ENCODE measurements around the gene CCR1.
"Not testable (repeated sequence)": the region's sequence is repeated elsewhere in the genome, so short reads cannot be mapped to it uniquely, and the experiment has no call there.

Gene CCR1

GRCh38 chr3:46214751-46215352 lies 6.7 kb upstream of the CCR1 start:
- no peak for DNase-seq (ENCODE audit: insufficient read length, low spot score)
- TF ChIP-seq PAX5 (IDR thresholded peaks at IDR 0.05; ENCODE audit: insufficient read depth, low read length, severe bottlenecking) (no peak), POLR2AphosphoS5 (IDR thresholded peaks at IDR 0.05; ENCODE audit: low read depth, low read length) (no peak), POU2F2 (IDR thresholded peaks at IDR 0.05; ENCODE audit: low read depth, low read length) (no peak), TAF1 (IDR thresholded peaks at IDR 0.05; ENCODE audit: low read depth, low read length) (no peak), POLR2A (IDR thresholded peaks at IDR 0.05; ENCODE audit: low read depth, low read length) (no peak), SPI1 (IDR thresholded peaks at IDR 0.05; ENCODE audit: low read depth, low read length) (no peak)

GRCh38 chr3:46213201-46213600 lies 5.1 kb upstream of the CCR1 start:
- TF ChIP-seq SPI1 (IDR thresholded peaks at IDR 0.05; ENCODE audit: low read depth, low read length) (no peak), POLR2A (IDR thresholded peaks at IDR 0.05; ENCODE audit: low read depth, low read length) (no peak)
- DNase-seq (ENCODE audit: insufficient read length, low spot score), result no peak
- no peak for FAIRE-seq

More at GRCh38 chr3:46214751-46215352, 6.7 kb upstream of the CCR1 start:
- peak; percentile 92 for FAIRE-seq

- no peak for TF ChIP-seq POLR2A (IDR thresholded peaks at IDR 0.05; ENCODE audit: low read depth, low read length)
- TF ChIP-seq TAF1 (IDR thresholded peaks at IDR 0.05; ENCODE audit: low read depth, low read length), result no peak
- no peak for TF ChIP-seq POLR2AphosphoS5 (IDR thresholded peaks at IDR 0.05; ENCODE audit: low read depth, low read length)
- FAIRE-seq (peak; percentile 33), DNase-seq (ENCODE audit: insufficient read length, low spot score) (no peak)
Observed at GRCh38 chr3:46212101-46212500, 4.0 kb upstream of the CCR1 start.

GRCh38 chr3:46209746-46210470 lies 1.8 kb upstream of the CCR1 start:
- FAIRE-seq, result no peak
- no peak for TF ChIP-seq PAX5 (IDR thresholded peaks at IDR 0.05; ENCODE audit: insufficient read depth, low read length, severe bottlenecking)
- TF ChIP-seq SPI1 (IDR thresholded peaks at IDR 0.05; ENCODE audit: low read depth, low read length), result peak; percentile 22; the same call in 1 of the 2 replicates
- TF ChIP-seq POU2F2 (IDR thresholded peaks at IDR 0.05; ENCODE audit: low read depth, low read length), result no peak
- TF ChIP-seq POLR2AphosphoS5 (IDR thresholded peaks at IDR 0.05; ENCODE audit: low read depth, low read length), result no peak
- no peak for DNase-seq (ENCODE audit: insufficient read length, low spot score)

GRCh38 chr3:46209053-46209452 lies 940 bp upstream of the CCR1 start:
- no peak for DNase-seq (ENCODE audit: insufficient read length, low spot score)
- TF ChIP-seq SPI1 (IDR thresholded peaks at IDR 0.05; ENCODE audit: low read depth, low read length), result no peak
- no peak for TF ChIP-seq POLR2A (IDR thresholded peaks at IDR 0.05; ENCODE audit: low read depth, low read length)
- no peak for TF ChIP-seq PAX5 (IDR thresholded peaks at IDR 0.05; ENCODE audit: insufficient read depth, low read length, severe bottlenecking)
- TF ChIP-seq POLR2AphosphoS5 (IDR thresholded peaks at IDR 0.05; ENCODE audit: low read depth, low read length), result no peak
- TF ChIP-seq TAF1 (IDR thresholded peaks at IDR 0.05; ENCODE audit: low read depth, low read length), result no peak
- TF ChIP-seq POU2F2 (IDR thresholded peaks at IDR 0.05; ENCODE audit: low read depth, low read length), result no peak
- peak; percentile 87 for FAIRE-seq

GRCh38 chr3:46207514-46207913 lies 599 bp downstream of the CCR1 start:
- not testable (repeated sequence) for FAIRE-seq; DNase-seq (ENCODE audit: insufficient read length, low spot score)

- peak; percentile 82 for FAIRE-seq
- TF ChIP-seq SPI1 (IDR thresholded peaks at IDR 0.05; ENCODE audit: low read depth, low read length), result no peak
- TF ChIP-seq PAX5 (IDR thresholded peaks at IDR 0.05; ENCODE audit: insufficient read depth, low read length, severe bottlenecking), result no peak
- DNase-seq (ENCODE audit: insufficient read length, low spot score), result no peak
Observed at GRCh38 chr3:46206282-46207015, 1.7 kb downstream of the CCR1 start.

GRCh38 chr3:46205286-46205960 lies 2.7 kb downstream of the CCR1 start:
- FAIRE-seq (peak; percentile 35), DNase-seq (ENCODE audit: insufficient read length, low spot score) (no peak)
- TF ChIP-seq POLR2A (IDR thresholded peaks at IDR 0.05; ENCODE audit: low read depth, low read length), result no peak
- TF ChIP-seq SPI1 (IDR thresholded peaks at IDR 0.05; ENCODE audit: low read depth, low read length), result no peak
- no peak for TF ChIP-seq POLR2AphosphoS5 (IDR thresholded peaks at IDR 0.05; ENCODE audit: low read depth, low read length)
- no peak for TF ChIP-seq POU2F2 (IDR thresholded peaks at IDR 0.05; ENCODE audit: low read depth, low read length)
- no peak for TF ChIP-seq TAF1 (IDR thresholded peaks at IDR 0.05; ENCODE audit: low read depth, low read length)
- TF ChIP-seq PAX5 (IDR thresholded peaks at IDR 0.05; ENCODE audit: insufficient read depth, low read length, severe bottlenecking), result no peak

GRCh38 chr3:46203681-46204080 lies 4.4 kb downstream of the CCR1 start:
- TF ChIP-seq POU2F2 (IDR thresholded peaks at IDR 0.05; ENCODE audit: low read depth, low read length) (no peak), PAX5 (IDR thresholded peaks at IDR 0.05; ENCODE audit: insufficient read depth, low read length, severe bottlenecking) (no peak), POLR2A (IDR thresholded peaks at IDR 0.05; ENCODE audit: low read depth, low read length) (no peak), POLR2AphosphoS5 (IDR thresholded peaks at IDR 0.05; ENCODE audit: low read depth, low read length) (no peak), SPI1 (IDR thresholded peaks at IDR 0.05; ENCODE audit: low read depth, low read length) (no peak), TAF1 (IDR thresholded peaks at IDR 0.05; ENCODE audit: low read depth, low read length) (no peak)
- no peak for FAIRE-seq
- no peak for DNase-seq (ENCODE audit: insufficient read length, low spot score)

- no peak for TF ChIP-seq POLR2A (IDR thresholded peaks at IDR 0.05; ENCODE audit: low read depth, low read length)
- no peak for TF ChIP-seq POU2F2 (IDR thresholded peaks at IDR 0.05; ENCODE audit: low read depth, low read length)
- TF ChIP-seq PAX5 (IDR thresholded peaks at IDR 0.05; ENCODE audit: insufficient read depth, low read length, severe bottlenecking), result no peak
- TF ChIP-seq TAF1 (IDR thresholded peaks at IDR 0.05; ENCODE audit: low read depth, low read length), result no peak
- no peak for TF ChIP-seq POLR2AphosphoS5 (IDR thresholded peaks at IDR 0.05; ENCODE audit: low read depth, low read length)
- TF ChIP-seq SPI1 (IDR thresholded peaks at IDR 0.05; ENCODE audit: low read depth, low read length), result no peak
- no peak for DNase-seq (ENCODE audit: insufficient read length, low spot score)
Observed at GRCh38 chr3:46202535-46202934, 5.6 kb downstream of the CCR1 start.

More at GRCh38 chr3:46202535-46202934, 5.6 kb downstream of the CCR1 start:
- FAIRE-seq, result no peak

Data from GM12891 (cell line).